ENCODE data around the gene FOXK1.

DNA sequence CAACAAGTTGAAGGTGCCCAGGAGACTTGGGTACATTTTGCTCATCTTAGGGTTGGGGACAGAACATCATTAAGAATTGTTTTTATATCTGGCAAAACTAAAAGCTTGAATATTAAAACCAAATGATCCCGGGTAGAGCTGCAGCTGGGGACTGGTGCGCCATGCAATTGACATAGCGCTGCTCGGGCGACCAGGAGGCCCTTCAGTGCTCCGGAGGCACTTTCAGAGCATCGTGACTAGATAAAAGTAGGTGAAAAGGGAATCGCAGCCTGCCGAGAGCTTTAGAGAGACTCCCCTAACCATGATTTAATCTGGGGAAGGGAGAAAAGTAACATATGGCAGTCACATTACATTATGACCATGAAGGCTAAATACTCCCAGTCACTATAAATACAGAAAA is 21.4 kb downstream of the FOXK1 start:
- TF ChIP-seq ZNF274 (IDR thresholded peaks at IDR 0.05; ENCODE audit: low read length) (no peak), ZNF274 (tag by site-specific recombination; IDR thresholded peaks at IDR 0.05; ENCODE audit: borderline replicate concordance) (no peak), ZNF174 (tag by site-specific recombination; IDR thresholded peaks at IDR 0.05) (no peak), ZFP3 (tag by site-specific recombination; IDR thresholded peaks at IDR 0.05; ENCODE audit: low read depth) (no peak), ZNF623 (tag by site-specific recombination; IDR thresholded peaks at IDR 0.05) (no peak), YY1 (tag by site-specific recombination; IDR thresholded peaks at IDR 0.05) (no peak), ZNF792 (tag by site-specific recombination; IDR thresholded peaks at IDR 0.05) (no peak), ZNF530 (tag by site-specific recombination; IDR thresholded peaks at IDR 0.05; ENCODE audit: low read depth) (no peak), HOXD13 (CRISPR knock-in tag; IDR thresholded peaks at IDR 0.05; ENCODE audit: borderline replicate concordance) (no peak), ZNF776 (tag by site-specific recombination; IDR thresholded peaks at IDR 0.05; ENCODE audit: borderline replicate concordance) (no peak), ZBTB21 (tag by site-specific recombination; IDR thresholded peaks at IDR 0.05) (no peak)
- TF ChIP-seq, protein P1, sequence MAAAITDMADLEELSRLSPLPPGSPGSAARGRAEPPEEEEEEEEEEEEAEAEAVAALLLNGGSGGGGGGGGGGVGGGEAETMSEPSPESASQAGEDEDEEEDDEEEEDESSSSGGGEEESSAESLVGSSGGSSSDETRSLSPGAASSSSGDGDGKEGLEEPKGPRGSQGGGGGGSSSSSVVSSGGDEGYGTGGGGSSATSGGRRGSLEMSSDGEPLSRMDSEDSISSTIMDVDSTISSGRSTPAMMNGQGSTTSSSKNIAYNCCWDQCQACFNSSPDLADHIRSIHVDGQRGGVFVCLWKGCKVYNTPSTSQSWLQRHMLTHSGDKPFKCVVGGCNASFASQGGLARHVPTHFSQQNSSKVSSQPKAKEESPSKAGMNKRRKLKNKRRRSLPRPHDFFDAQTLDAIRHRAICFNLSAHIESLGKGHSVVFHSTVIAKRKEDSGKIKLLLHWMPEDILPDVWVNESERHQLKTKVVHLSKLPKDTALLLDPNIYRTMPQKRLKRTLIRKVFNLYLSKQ (tag by site-specific recombination; IDR thresholded peaks at IDR 0.05; ENCODE audit: borderline replicate concordance), result no peak
- TF ChIP-seq, protein P2, sequence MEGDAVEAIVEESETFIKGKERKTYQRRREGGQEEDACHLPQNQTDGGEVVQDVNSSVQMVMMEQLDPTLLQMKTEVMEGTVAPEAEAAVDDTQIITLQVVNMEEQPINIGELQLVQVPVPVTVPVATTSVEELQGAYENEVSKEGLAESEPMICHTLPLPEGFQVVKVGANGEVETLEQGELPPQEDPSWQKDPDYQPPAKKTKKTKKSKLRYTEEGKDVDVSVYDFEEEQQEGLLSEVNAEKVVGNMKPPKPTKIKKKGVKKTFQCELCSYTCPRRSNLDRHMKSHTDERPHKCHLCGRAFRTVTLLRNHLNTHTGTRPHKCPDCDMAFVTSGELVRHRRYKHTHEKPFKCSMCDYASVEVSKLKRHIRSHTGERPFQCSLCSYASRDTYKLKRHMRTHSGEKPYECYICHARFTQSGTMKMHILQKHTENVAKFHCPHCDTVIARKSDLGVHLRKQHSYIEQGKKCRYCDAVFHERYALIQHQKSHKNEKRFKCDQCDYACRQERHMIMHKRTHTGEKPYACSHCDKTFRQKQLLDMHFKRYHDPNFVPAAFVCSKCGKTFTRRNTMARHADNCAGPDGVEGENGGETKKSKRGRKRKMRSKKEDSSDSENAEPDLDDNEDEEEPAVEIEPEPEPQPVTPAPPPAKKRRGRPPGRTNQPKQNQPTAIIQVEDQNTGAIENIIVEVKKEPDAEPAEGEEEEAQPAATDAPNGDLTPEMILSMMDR (tag by site-specific recombination; IDR thresholded peaks at IDR 0.05), result no peak
